ENCODE data around the gene GTF2E1. TPM values are rescaled to one million over a fixed set of nuclear protein-coding genes. Genes with fewer than 3 reads are reported as not detected.

Gene GTF2E1
- total and polyA plus RNA-seq, 9 of the 15 experiments (the other 6 are each of a cell fraction or from before 2014, with no cell fraction given), result 12.9 to 23.5 (median 15.4) TPM

DNA sequence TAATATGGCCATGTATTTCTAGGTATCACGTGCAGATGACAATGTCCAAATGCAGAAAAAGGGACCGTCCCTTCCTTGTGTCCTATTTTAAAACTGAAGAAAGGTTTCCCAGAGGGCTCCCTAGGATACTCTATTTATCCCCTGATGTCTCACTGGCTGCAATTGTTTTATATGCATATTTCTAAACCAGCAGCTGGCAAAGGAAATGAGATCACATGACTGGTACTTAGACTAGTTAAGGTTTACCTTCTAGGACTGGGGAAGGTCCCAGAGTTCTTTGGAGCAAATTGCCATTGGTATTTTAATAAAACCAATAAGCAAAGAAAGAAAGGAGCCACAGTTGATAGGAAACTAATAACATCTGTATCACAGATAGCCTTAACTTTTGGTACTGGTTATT is 29.5 kb downstream of the GTF2E1 start:
- no peaks in the 10 kb centered on the region for H3K9me3 ChIP-seq (replicated peaks; ENCODE audit: control insufficient read depth, insufficient read depth, low read depth, low read length)
- H3K36me3 ChIP-seq (ENCODE audit: control insufficient read depth, insufficient read depth, low read length), result peaks cover 47% of the 10 kb centered on the region; the same call in 2 of the 3 replicates
- intact Hi-C loops (cut with micrococcal nuclease) (no loop called here), in situ Hi-C loops (cut with MboI) (no loop called here)
- no peak overlapping the region for H2AFZ ChIP-seq (ENCODE audit: low read depth, low read length)
- ATAC-seq, result no peak
- FAIRE-seq, result no peak
- no peak for DNase-seq (ENCODE audit: extremely low read depth in 1 of 4, low spot score in 3 of 4)
- H3K4me1 ChIP-seq (replicated peaks in 1 of 2; ENCODE audit: control insufficient read depth in 2 of 2, insufficient read depth in 2 of 2, low read length in 2 of 2), result peaks cover 0 to 9% of the 10 kb centered on the region in 2 experiments; a peak in 2 of 5 replicates
- peaks cover 7% of the 10 kb centered on the region; the same call in 2 of the 3 replicates for H3K79me2 ChIP-seq (ENCODE audit: control insufficient read depth, insufficient read depth, low read length)
- BruUV-seq (replicated peaks), result no TSS peak
- H3K4me2 ChIP-seq (ENCODE audit: insufficient read depth, low read length), result no peak overlapping the region
- no peak overlapping the region for H3K9ac ChIP-seq (ENCODE audit: insufficient read depth in 1 of 2, low read depth in 2 of 2, low read length in 2 of 2)
- H3K9me1 ChIP-seq (ENCODE audit: control insufficient read depth, insufficient read depth, low read length), result no peaks in the 10 kb centered on the region
- H3K27ac ChIP-seq (ENCODE audit: extremely low read depth, low read depth, low read length), result no peak overlapping the region
- no peak overlapping the region for H3K4me3 ChIP-seq
- H3K27me3 ChIP-seq (ENCODE audit: control insufficient read depth in 2 of 2, insufficient read depth in 2 of 2, low read length in 2 of 2), result no peaks in the 10 kb centered on the region
- TF ChIP-seq NR2C1 (IDR thresholded peaks at IDR 0.05) (no peak), NR2C1 (tag; IDR thresholded peaks at IDR 0.05) (no peak), NELFE (IDR thresholded peaks at IDR 0.05; ENCODE audit: insufficient read depth, insufficient read length) (no peak)
- TF ChIP-seq, protein P1, sequence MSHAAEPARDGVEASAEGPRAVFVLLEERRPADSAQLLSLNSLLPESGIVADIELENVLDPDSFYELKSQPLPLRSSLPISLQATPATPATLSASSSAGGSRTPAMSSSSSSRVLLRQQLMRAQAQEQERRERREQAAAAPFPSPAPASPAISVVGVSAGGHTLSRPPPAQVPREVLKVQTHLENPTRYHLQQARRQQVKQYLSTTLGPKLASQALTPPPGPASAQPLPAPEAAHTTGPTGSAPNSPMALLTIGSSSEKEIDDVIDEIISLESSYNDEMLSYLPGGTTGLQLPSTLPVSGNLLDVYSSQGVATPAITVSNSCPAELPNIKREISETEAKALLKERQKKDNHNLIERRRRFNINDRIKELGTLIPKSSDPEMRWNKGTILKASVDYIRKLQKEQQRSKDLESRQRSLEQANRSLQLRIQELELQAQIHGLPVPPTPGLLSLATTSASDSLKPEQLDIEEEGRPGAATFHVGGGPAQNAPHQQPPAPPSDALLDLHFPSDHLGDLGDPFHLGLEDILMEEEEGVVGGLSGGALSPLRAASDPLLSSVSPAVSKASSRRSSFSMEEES (CRISPR knock-in tag; IDR thresholded peaks at IDR 0.05), result peak; percentile 71
- TF ChIP-seq, protein P2, sequence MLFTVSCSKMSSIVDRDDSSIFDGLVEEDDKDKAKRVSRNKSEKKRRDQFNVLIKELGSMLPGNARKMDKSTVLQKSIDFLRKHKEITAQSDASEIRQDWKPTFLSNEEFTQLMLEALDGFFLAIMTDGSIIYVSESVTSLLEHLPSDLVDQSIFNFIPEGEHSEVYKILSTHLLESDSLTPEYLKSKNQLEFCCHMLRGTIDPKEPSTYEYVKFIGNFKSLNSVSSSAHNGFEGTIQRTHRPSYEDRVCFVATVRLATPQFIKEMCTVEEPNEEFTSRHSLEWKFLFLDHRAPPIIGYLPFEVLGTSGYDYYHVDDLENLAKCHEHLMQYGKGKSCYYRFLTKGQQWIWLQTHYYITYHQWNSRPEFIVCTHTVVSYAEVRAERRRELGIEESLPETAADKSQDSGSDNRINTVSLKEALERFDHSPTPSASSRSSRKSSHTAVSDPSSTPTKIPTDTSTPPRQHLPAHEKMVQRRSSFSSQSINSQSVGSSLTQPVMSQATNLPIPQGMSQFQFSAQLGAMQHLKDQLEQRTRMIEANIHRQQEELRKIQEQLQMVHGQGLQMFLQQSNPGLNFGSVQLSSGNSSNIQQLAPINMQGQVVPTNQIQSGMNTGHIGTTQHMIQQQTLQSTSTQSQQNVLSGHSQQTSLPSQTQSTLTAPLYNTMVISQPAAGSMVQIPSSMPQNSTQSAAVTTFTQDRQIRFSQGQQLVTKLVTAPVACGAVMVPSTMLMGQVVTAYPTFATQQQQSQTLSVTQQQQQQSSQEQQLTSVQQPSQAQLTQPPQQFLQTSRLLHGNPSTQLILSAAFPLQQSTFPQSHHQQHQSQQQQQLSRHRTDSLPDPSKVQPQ (CRISPR knock-in tag; IDR thresholded peaks at IDR 0.05; ENCODE audit: borderline replicate concordance), result no peak
- TF ChIP-seq, protein P3, sequence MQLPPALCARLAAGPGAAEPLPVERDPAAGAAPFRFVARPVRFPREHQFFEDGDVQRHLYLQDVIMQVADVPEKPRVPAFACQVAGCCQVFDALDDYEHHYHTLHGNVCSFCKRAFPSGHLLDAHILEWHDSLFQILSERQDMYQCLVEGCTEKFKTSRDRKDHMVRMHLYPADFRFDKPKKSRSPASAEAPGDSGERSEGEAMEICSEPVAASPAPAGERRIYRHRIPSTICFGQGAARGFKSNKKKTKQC (CRISPR knock-in tag; IDR thresholded peaks at IDR 0.05), result no peak
- WGBS (ENCODE audit: insufficient coverage, low coverage, missing lambda C conversion rate), result 87% methylated on average over 2 of the region's 2 CpGs
- ChIA-PET POLR2A (no interaction called here), CTCF (ENCODE audit: low intra/inter-chr PET ratio) (no interaction called here)
- no peaks in the 10 kb centered on the region for H4K20me1 ChIP-seq (replicated peaks; ENCODE audit: control insufficient read depth, insufficient read depth, low read length)
